Suprapubic skin (tissue), 4 donors: ENCODE results near the gene GXYLT2. TPM values are rescaled to one million over a fixed set of nuclear protein-coding genes. Genes with fewer than 3 reads are reported as not detected.

Source experiments
- DNase-seq, 2 donors: peaks; one replicate each; pipeline ENCODE4 v3.0.0-alpha.2; 2019; ENCODE audit warnings: low spot score in 2 of 2
- H3K27ac ChIP-seq: fragments of 200-600 bp; sonication (generic); one replicate; pipeline ENCODE4 v1.5.1; 2019
- H3K27me3 ChIP-seq: fragments of 200-600 bp; sonication (generic); one replicate; pipeline ENCODE4 v1.5.1; 2019
- H3K36me3 ChIP-seq: fragments of 200-600 bp; sonication (generic); one replicate; pipeline ENCODE4 v1.5.1; 2019
- H3K4me1 ChIP-seq: fragments of 200-600 bp; sonication (generic); one replicate; pipeline ENCODE4 v1.5.1; 2019
- H3K4me3 ChIP-seq: fragments of 200-600 bp; sonication (generic); one replicate; pipeline ENCODE4 v1.5.1; 2019; ENCODE audit warnings: mild to moderate bottlenecking
- H3K9me3 ChIP-seq: fragments of 200-600 bp; sonication (generic); one replicate; pipeline ENCODE4 v1.5.1; 2019
- EP300 ChIP-seq: sonication (generic); formaldehyde crosslinking; IDR thresholded peaks from one replicate; pipeline ENCODE4 v1.6.1; 2017; ENCODE audit warnings: antibody characterized with exemption
- POLR2A ChIP-seq, 2 donors: fragments of 450-650 bp; IDR thresholded peaks; one replicate each; pipeline ENCODE4 v1.6.1; 2017; ENCODE audit warnings: antibody characterized with exemption in 2 of 2, mild to moderate bottlenecking in 2 of 2, moderate library complexity in 2 of 2
- POLR2AphosphoS5 ChIP-seq, 3 donors: sonication (generic); formaldehyde crosslinking; IDR thresholded peaks; one replicate each; pipeline ENCODE4 v1.6.1; 2017; ENCODE audit warnings: antibody characterized with exemption in 3 of 3
- WGBS: methylation state at CpG from one replicate; pipeline ENCODE4 v1.1.5; 2018; 5-methylcytosine and 5-hydroxymethylcytosine counted together
- total RNA-seq, 4 donors: library from RNA; depleted of rRNA; stranded (reverse); fragments of >200 nt; gene quantifications; one replicate each; pipeline ENCODE4 v1.1.0, GENCODE V29; 2016
- TF ChIP-seq, protein P1 (sequence below), 2 donors: fragments of 200-600 bp in 1 of 2; fragments of 450-650 bp in 1 of 2; sonication (generic) in 1 of 2; IDR thresholded peaks; one replicate each; pipeline ENCODE4 v1.5.1; 2016 to 2019; ENCODE audit warnings: antibody characterized with exemption in 2 of 2, mild to moderate bottlenecking in 1 of 2, moderate library complexity in 1 of 2

GXYLT2 gene
- total RNA-seq: 10 to 100 TPM in 1 of 4 donors, 1 to 10 TPM in 2, under 1 TPM in 1; 0.72 to 18.6 (median 2.1) TPM

- no peaks in the 10 kb centered on the region for H3K36me3 ChIP-seq
- WGBS: 1% methylated on average over 63 of the region's 96 CpGs
- no peaks in the 10 kb centered on the region for H3K9me3 ChIP-seq
- TF ChIP-seq EP300 (no peak), POLR2AphosphoS5 (IDR thresholded peaks at IDR 0.05) (no peak), POLR2A (IDR thresholded peaks at IDR 0.05) (no peak)
- TF ChIP-seq, protein P1, sequence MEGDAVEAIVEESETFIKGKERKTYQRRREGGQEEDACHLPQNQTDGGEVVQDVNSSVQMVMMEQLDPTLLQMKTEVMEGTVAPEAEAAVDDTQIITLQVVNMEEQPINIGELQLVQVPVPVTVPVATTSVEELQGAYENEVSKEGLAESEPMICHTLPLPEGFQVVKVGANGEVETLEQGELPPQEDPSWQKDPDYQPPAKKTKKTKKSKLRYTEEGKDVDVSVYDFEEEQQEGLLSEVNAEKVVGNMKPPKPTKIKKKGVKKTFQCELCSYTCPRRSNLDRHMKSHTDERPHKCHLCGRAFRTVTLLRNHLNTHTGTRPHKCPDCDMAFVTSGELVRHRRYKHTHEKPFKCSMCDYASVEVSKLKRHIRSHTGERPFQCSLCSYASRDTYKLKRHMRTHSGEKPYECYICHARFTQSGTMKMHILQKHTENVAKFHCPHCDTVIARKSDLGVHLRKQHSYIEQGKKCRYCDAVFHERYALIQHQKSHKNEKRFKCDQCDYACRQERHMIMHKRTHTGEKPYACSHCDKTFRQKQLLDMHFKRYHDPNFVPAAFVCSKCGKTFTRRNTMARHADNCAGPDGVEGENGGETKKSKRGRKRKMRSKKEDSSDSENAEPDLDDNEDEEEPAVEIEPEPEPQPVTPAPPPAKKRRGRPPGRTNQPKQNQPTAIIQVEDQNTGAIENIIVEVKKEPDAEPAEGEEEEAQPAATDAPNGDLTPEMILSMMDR (IDR thresholded peaks at IDR 0.05): no peak
- peak in 1 of 2 donors; percentile 75 for DNase-seq
- peak within 1 kb of the TSS; percentile 56 for H3K27ac ChIP-seq
- H3K4me1 ChIP-seq: peaks cover 41% of the 10 kb centered on the region
- H3K27me3 ChIP-seq: peaks cover 3% of the 10 kb centered on the region
- peak within 1 kb of the TSS; percentile 59 for H3K4me3 ChIP-seq
These were observed at the start of gene GXYLT2 for GRCh38 chr3:72887705-72888545. Gene GXYLT2, plus strand, starts transcription at chr3:72888046. Its CDS starts 188 bp downstream, at chr3:72888234.

GRCh38 chr3:72839057-72839456, 48.8 kb upstream of the GXYLT2 start:
- H3K4me1 ChIP-seq: peaks cover 6% of the 10 kb centered on the region
- TF ChIP-seq, protein P1 (IDR thresholded peaks at IDR 0.05): no peak
- TF ChIP-seq EP300 (no peak), POLR2A (IDR thresholded peaks at IDR 0.05) (no peak), POLR2AphosphoS5 (IDR thresholded peaks at IDR 0.05) (no peak)
- H3K27me3 ChIP-seq: no peaks in the 10 kb centered on the region
- no peak overlapping the region for H3K4me3 ChIP-seq
- H3K9me3 ChIP-seq: no peaks in the 10 kb centered on the region
- DNase-seq: no peak
- WGBS: 85% methylated on average over 3 of the region's 3 CpGs
- peaks cover 48% of the 10 kb centered on the region for H3K36me3 ChIP-seq
- no peak overlapping the region for H3K27ac ChIP-seq

DNA sequence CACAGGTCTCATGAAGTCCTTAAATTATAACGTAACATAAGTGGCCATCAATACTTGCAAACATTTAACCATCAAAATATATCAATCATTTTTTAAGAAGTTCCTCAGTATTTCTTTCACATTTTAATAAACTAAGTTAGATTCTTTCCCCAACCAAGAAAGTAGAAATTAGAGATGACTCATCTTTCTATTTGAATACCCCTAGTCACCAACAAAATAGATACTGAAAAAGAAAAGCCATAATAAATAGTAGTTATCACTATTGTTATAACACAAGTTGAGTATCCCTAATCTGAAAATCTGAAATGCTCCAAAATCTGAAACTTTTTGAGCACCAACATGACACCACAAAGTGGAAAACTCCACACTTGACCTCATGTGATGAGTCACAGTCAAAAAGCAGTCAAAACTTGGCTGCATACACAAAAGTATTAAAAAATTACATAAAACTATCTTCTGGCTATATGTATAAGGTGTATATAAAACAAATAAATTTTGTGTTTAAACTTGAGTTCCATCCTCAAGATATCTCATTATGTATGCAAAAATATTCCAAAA, 43.3 kb upstream of the GXYLT2 start:
- Histone ChIP-seq H3K4me1 (peaks cover 27% of the 10 kb centered on the region), H3K27ac (no peak overlapping the region), H3K9me3 (no peaks in the 10 kb centered on the region), H3K4me3 (no peak overlapping the region), H3K27me3 (no peaks in the 10 kb centered on the region), H3K36me3 (peaks cover 27% of the 10 kb centered on the region)
- no peak for DNase-seq
- no peak for TF ChIP-seq POLR2A (IDR thresholded peaks at IDR 0.05)
- no peak for TF ChIP-seq POLR2AphosphoS5 (IDR thresholded peaks at IDR 0.05)
- TF ChIP-seq, protein P1 (IDR thresholded peaks at IDR 0.05): no peak
- TF ChIP-seq EP300: no peak
- 93% methylated on average over 1 of the region's 1 CpG for WGBS

DNA sequence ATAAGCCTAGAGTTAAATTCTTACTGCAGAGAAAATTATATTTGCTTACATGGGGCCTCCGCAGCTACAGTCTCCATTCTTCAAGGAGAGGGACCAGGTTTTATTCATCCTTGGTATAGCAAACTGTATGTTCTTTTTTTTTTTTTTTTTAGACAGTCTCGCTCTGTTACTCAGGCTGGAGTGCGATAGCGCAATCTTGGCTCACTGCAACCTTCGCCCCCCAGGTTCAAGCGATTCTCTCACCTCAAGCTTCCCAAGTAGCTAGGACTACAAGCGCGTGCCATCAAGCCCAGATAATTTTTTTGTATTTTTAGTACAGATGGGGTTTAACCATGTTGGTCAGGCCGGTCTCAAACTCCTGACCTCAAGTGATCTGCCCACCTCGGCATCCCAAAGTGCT, 41.7 kb upstream of the GXYLT2 start:
- DNase-seq: no peak
- H3K36me3 ChIP-seq: peaks cover 11% of the 10 kb centered on the region
- H3K4me1 ChIP-seq: peaks cover 27% of the 10 kb centered on the region
- no peaks in the 10 kb centered on the region for H3K27me3 ChIP-seq
- TF ChIP-seq EP300: no peak
- TF ChIP-seq POLR2A (IDR thresholded peaks at IDR 0.05): no peak
- TF ChIP-seq POLR2AphosphoS5 (IDR thresholded peaks at IDR 0.05): no peak
- TF ChIP-seq, protein P1 (IDR thresholded peaks at IDR 0.05): no peak
- H3K27ac ChIP-seq: no peak overlapping the region
- no peaks in the 10 kb centered on the region for H3K9me3 ChIP-seq
- no peak overlapping the region for H3K4me3 ChIP-seq
- 94% methylated on average over 10 of the region's 10 CpGs for WGBS

- no peak for DNase-seq
- TF ChIP-seq, protein P1 (IDR thresholded peaks at IDR 0.05): no peak
- no peak for TF ChIP-seq EP300
- no peak for TF ChIP-seq POLR2A (IDR thresholded peaks at IDR 0.05)
- TF ChIP-seq POLR2AphosphoS5 (IDR thresholded peaks at IDR 0.05): no peak
- Histone ChIP-seq H3K4me1 (peaks cover 27% of the 10 kb centered on the region), H3K36me3 (peaks cover under 1% of the 10 kb centered on the region), H3K27me3 (no peaks in the 10 kb centered on the region), H3K4me3 (peak overlapping the region; percentile 90), H3K9me3 (no peaks in the 10 kb centered on the region), H3K27ac (peak overlapping the region; percentile 83)
- WGBS: 12% methylated on average over 6 of the region's 6 CpGs
These were observed 40.6 kb upstream of the GXYLT2 start for GRCh38 chr3:72847282-72847681.
